ENCODE data around the gene CCDC179. TPM values are rescaled to one million over a fixed set of nuclear protein-coding genes. Genes with fewer than 3 reads are reported as not detected.

Gene CCDC179
- total and polyA plus RNA-seq, 9 of the 15 experiments (the other 6 are each of a cell fraction or from before 2014, with no cell fraction given) = not detected

DNA sequence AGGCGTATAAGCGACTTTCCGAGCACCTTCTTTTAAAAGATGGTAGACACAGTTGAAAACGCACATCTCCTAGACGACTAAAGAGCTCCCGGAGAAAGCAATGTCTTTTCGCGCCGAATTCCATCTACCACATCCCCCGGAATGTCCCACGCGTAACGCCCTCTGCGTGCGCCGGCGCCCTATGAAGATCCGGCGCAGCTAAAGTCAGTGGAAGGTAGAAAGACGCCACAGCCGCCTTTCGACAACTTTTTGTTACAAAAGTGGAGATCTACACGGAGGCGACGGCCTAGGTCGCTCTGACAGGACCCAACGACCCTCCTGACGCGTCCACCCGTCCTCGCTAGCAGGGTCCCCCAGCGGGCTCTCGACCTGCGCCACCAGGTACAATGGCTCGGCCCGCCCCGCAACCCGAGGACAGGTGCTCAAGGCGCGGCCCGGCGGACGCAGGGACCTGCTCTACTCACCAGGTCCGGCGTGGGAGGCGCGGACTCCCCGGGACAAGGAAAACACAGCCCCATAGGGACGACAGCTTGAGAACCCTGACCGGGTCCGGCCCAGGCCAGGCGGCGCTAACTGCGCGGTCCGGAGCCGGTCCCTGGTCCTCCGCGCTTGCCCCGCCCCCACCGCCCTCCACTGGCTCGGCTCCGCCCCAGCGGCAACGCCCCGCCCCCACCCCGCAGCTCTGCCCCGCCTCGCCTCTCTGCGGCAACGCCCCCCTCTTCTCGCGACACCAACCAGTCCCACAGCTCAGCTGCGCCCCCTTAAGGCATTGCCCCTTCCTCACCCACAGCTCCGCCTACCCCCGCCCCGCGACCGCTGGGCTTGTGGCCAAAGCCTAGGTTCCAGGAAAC, 30.8 kb downstream of the CCDC179 start, which contains the start of gene SVIP (continued):
- 0 out of 2 replicates have a peak, but pooled peaks have one; percentile 19 for TF ChIP-seq ETV1 (tag; conservative IDR thresholded peaks at IDR 0.05; ENCODE audit: low read depth)
- TF ChIP-seq SPI1 (IDR thresholded peaks at IDR 0.05; ENCODE audit: borderline replicate concordance, low read depth, low read length) = 0 out of 2 replicates have a peak, but pooled peaks have one; percentile 13
- TF ChIP-seq TAF9B (IDR thresholded peaks at IDR 0.05; ENCODE audit: partially characterized antibody) = peak; percentile 17
- TF ChIP-seq GTF2A2 (tag; IDR thresholded peaks at IDR 0.05) = no peak
- TF ChIP-seq, protein P1, sequence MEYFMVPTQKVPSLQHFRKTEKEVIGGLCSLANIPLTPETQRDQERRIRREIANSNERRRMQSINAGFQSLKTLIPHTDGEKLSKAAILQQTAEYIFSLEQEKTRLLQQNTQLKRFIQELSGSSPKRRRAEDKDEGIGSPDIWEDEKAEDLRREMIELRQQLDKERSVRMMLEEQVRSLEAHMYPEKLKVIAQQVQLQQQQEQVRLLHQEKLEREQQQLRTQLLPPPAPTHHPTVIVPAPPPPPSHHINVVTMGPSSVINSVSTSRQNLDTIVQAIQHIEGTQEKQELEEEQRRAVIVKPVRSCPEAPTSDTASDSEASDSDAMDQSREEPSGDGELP (CRISPR knock-in tag; IDR thresholded peaks at IDR 0.05; ENCODE audit: borderline replicate concordance) = peak; percentile 65; the same call in 1 of the 2 replicates
- TF ChIP-seq, protein P2, sequence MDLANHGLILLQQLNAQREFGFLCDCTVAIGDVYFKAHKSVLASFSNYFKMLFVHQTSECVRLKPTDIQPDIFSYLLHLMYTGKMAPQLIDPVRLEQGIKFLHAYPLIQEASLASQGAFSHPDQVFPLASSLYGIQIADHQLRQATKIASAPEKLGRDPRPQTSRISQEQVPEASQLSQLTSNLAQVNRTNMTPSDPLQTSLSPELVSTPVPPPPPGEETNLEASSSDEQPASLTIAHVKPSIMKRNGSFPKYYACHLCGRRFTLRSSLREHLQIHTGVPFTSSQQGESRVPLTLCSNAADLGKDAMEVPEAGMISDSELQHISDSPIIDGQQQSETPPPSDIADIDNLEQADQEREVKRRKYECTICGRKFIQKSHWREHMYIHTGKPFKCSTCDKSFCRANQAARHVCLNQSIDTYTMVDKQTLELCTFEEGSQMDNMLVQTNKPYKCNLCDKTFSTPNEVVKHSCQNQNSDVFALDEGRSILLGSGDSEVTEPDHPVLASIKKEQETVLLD (IDR thresholded peaks at IDR 0.05) = no peak
- TF ChIP-seq NFE2 (IDR thresholded peaks at IDR 0.05; ENCODE audit: low read depth) = no peak
- peak; percentile 73; the same call in 1 of the 2 replicates for TF ChIP-seq ATF7 (IDR thresholded peaks at IDR 0.05)
- TF ChIP-seq MCM2 (IDR thresholded peaks at IDR 0.05; ENCODE audit: low read depth) = no peak
- TF ChIP-seq, protein P3, sequence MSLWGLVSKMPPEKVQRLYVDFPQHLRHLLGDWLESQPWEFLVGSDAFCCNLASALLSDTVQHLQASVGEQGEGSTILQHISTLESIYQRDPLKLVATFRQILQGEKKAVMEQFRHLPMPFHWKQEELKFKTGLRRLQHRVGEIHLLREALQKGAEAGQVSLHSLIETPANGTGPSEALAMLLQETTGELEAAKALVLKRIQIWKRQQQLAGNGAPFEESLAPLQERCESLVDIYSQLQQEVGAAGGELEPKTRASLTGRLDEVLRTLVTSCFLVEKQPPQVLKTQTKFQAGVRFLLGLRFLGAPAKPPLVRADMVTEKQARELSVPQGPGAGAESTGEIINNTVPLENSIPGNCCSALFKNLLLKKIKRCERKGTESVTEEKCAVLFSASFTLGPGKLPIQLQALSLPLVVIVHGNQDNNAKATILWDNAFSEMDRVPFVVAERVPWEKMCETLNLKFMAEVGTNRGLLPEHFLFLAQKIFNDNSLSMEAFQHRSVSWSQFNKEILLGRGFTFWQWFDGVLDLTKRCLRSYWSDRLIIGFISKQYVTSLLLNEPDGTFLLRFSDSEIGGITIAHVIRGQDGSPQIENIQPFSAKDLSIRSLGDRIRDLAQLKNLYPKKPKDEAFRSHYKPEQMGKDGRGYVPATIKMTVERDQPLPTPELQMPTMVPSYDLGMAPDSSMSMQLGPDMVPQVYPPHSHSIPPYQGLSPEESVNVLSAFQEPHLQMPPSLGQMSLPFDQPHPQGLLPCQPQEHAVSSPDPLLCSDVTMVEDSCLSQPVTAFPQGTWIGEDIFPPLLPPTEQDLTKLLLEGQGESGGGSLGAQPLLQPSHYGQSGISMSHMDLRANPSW (CRISPR knock-in tag; IDR thresholded peaks at IDR 0.05) = no peak
- peak; percentile 53 for TF ChIP-seq TBP (optimal IDR thresholded peaks at IDR 0.05; ENCODE audit: low read depth, low read length)
- TF ChIP-seq, protein P4, sequence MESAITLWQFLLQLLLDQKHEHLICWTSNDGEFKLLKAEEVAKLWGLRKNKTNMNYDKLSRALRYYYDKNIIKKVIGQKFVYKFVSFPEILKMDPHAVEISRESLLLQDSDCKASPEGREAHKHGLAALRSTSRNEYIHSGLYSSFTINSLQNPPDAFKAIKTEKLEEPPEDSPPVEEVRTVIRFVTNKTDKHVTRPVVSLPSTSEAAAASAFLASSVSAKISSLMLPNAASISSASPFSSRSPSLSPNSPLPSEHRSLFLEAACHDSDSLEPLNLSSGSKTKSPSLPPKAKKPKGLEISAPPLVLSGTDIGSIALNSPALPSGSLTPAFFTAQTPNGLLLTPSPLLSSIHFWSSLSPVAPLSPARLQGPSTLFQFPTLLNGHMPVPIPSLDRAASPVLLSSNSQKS (CRISPR knock-in tag; IDR thresholded peaks at IDR 0.05) = no peak
- peak in 2 of 3 experiments; percentile 20 to 69 for TF ChIP-seq YY1 (IDR thresholded peaks at IDR 0.05; ENCODE audit: borderline replicate concordance in 1 of 3, control insufficient read depth in 1 of 3, extremely low read depth in 1 of 3, insufficient read depth in 3 of 3, insufficient read length in 1 of 3, insufficient replicate concordance in 2 of 3, low read depth in 1 of 3, low read length in 2 of 3)
- no peak; the same call in none of the 2 replicates for TF ChIP-seq MYC (IDR thresholded peaks at IDR 0.05; ENCODE audit: low read depth, low read length)
- TF ChIP-seq MYC (CRISPR knock-in tag; IDR thresholded peaks at IDR 0.05; ENCODE audit: borderline replicate concordance, low read depth) = no peak
- peak; percentile 24 to 66; a peak in 1 of 4 replicates for TF ChIP-seq RCOR1 (IDR thresholded peaks at IDR 0.05; ENCODE audit: borderline replicate concordance in 1 of 2, low read depth in 2 of 2, low read length in 2 of 2)
- TF ChIP-seq MAZ (CRISPR knock-in tag; conservative IDR thresholded peaks at IDR 0.05 in 1 of 2, IDR thresholded peaks at IDR 0.05 in 1 of 2) = peak; percentile 69 to 92; a peak in 3 of 4 replicates
- no peak for TF ChIP-seq ZNF785 (CRISPR knock-in tag; IDR thresholded peaks at IDR 0.05)
- no peak for TF ChIP-seq DACH1 (IDR thresholded peaks at IDR 0.05; ENCODE audit: partially characterized antibody)
